ENCODE results near the gene IFT74. TPM values are rescaled to one million over a fixed set of nuclear protein-coding genes. Genes with fewer than 3 reads are reported as not detected.
A peak's percentile ranks its signal among the peaks of the same experiment; 100 is the strongest.

The IFT74 gene
- 13.2 TPM for total RNA-seq

- DNase-seq (ENCODE audit: low read depth in 2 of 3, low spot score in 2 of 3) = peak; percentile 77 to 99 (median 98)
Observed at GRCh38 chr9:26955921-26956859, at the start of gene IFT74. TSS of gene IFT74 (plus strand) at chr9:26956412. CDS start at chr9:26961968, 5,556 bp downstream.

GRCh38 chr9:26913138-26913668, 43.0 kb upstream of the IFT74 start:
- DNase-seq (ENCODE audit: low read depth in 2 of 3, low spot score in 2 of 3) = no peak

GRCh38 chr9:26919698-26920097, 36.5 kb upstream of the IFT74 start:
- DNase-seq (ENCODE audit: low read depth in 2 of 3, low spot score in 2 of 3) = no peak

- DNase-seq (ENCODE audit: low read depth in 2 of 3, low spot score in 2 of 3) = no peak
Observed at GRCh38 chr9:26925609-26926008, 30.6 kb upstream of the IFT74 start.

GRCh38 chr9:26928902-26929495, 27.2 kb upstream of the IFT74 start:
- no peak for DNase-seq (ENCODE audit: low read depth in 2 of 3, low spot score in 2 of 3)

- DNase-seq (ENCODE audit: low read depth in 2 of 3, low spot score in 2 of 3) = no peak
Observed at GRCh38 chr9:26935847-26936246, 20.4 kb upstream of the IFT74 start.

- DNase-seq (ENCODE audit: low read depth in 2 of 3, low spot score in 2 of 3) = no peak
Observed at GRCh38 chr9:26937816-26938371, 18.3 kb upstream of the IFT74 start.

- no peak for DNase-seq (ENCODE audit: low read depth in 2 of 3, low spot score in 2 of 3)
Observed at GRCh38 chr9:26939955-26940711, 16.1 kb upstream of the IFT74 start.

GRCh38 chr9:26940779-26941178, 15.4 kb upstream of the IFT74 start:
- no peak for DNase-seq (ENCODE audit: low read depth in 2 of 3, low spot score in 2 of 3)

- DNase-seq (ENCODE audit: low read depth in 2 of 3, low spot score in 2 of 3) = no peak
Observed at GRCh38 chr9:26945591-26945990, 10.6 kb upstream of the IFT74 start.

GRCh38 chr9:26946753-26947727, 9.2 kb upstream of the IFT74 start, which contains the start of gene PLAA:
TSS of gene PLAA (minus strand) at chr9:26947242. CDS start at chr9:26947045, 197 bp downstream.
- peak; percentile 70 to 92 (median 90) for DNase-seq (ENCODE audit: low read depth in 2 of 3, low spot score in 2 of 3)

GRCh38 chr9:26947736-26948135, 8.5 kb upstream of the IFT74 start:
- DNase-seq (ENCODE audit: low read depth in 2 of 3, low spot score in 2 of 3) = no peak

- DNase-seq (ENCODE audit: low read depth in 2 of 3, low spot score in 2 of 3) = no peak
Observed at GRCh38 chr9:26949637-26950069, 6.6 kb upstream of the IFT74 start.

GRCh38 chr9:26950521-26950920, 5.7 kb upstream of the IFT74 start:
- DNase-seq (ENCODE audit: low read depth in 2 of 3, low spot score in 2 of 3) = no peak

- DNase-seq (ENCODE audit: low read depth in 2 of 3, low spot score in 2 of 3) = no peak
Observed at GRCh38 chr9:26951794-26952193, 4.4 kb upstream of the IFT74 start.

- DNase-seq (ENCODE audit: low read depth in 2 of 3, low spot score in 2 of 3) = peak in 2 of 3 donors; percentile 13 to 46
Observed at GRCh38 chr9:26954050-26954508, 2.1 kb upstream of the IFT74 start.

GRCh38 chr9:26955222-26955903, 849 bp upstream of the IFT74 start:
- peak in 2 of 3 donors; percentile 22 to 42 for DNase-seq (ENCODE audit: low read depth in 2 of 3, low spot score in 2 of 3)

GRCh38 chr9:26956860-26957233, 635 bp downstream of the IFT74 start:
- DNase-seq (ENCODE audit: low read depth in 2 of 3, low spot score in 2 of 3) = peak in 1 of 3 donors; percentile 11

GRCh38 chr9:26971721-26972120, 15.5 kb downstream of the IFT74 start:
- no peak for DNase-seq (ENCODE audit: low read depth in 2 of 3, low spot score in 2 of 3)

Measured in hematopoietic multipotent progenitor cell (in vitro differentiated cells).